Tibial nerve (tissue), 4 donors: ENCODE data around the gene RTL10. TPM values are rescaled to one million over a fixed set of nuclear protein-coding genes. Genes with fewer than 3 reads are reported as not detected.
A peak's percentile ranks its signal among the peaks of the same experiment; 100 is the strongest.

Experiments
- DNase-seq, 2 donors: peaks; one replicate each; pipeline ENCODE4 v3.0.0-alpha.2; 2019; ENCODE audit warnings: low spot score in 2 of 2
- H3K27ac ChIP-seq, 4 donors: fragments of 200-600 bp; sonication (generic) in 3 of 4; one replicate each; pipeline ENCODE4 v1.5.1; 2017 to 2019; ENCODE audit warnings: mild to moderate bottlenecking in 1 of 4
- H3K27me3 ChIP-seq, 2 donors: fragments of 200-600 bp; sonication (generic) in 1 of 2; one replicate each; pipeline versions ENCODE4 v1.5.1 to v1.6.0; 2017 to 2019
- H3K36me3 ChIP-seq, 3 donors: fragments of 200-600 bp; sonication (generic); one replicate each; pipeline ENCODE4 v1.5.1; 2018 to 2019
- H3K4me1 ChIP-seq, 4 donors: fragments of 200-600 bp; sonication (generic) in 3 of 4; one replicate each; pipeline ENCODE4 v1.5.1; 2017 to 2019
- H3K4me3 ChIP-seq, 4 donors: fragments of 200-600 bp; sonication (generic) in 3 of 4; one replicate each; pipeline ENCODE4 v1.5.1; 2017 to 2019; ENCODE audit warnings: mild to moderate bottlenecking in 1 of 4, moderate library complexity in 1 of 4
- H3K9me3 ChIP-seq, 4 donors: fragments of 200-600 bp; sonication (generic) in 3 of 4; one replicate each; pipeline ENCODE4 v1.5.1; 2017 to 2019
- EP300 ChIP-seq, 2 donors: sonication (generic); formaldehyde crosslinking; IDR thresholded peaks; one replicate each; pipeline ENCODE4 v1.6.1; 2017; ENCODE audit warnings: antibody characterized with exemption in 2 of 2, mild to moderate bottlenecking in 1 of 2
- POLR2A ChIP-seq, 2 donors: fragments of 450-650 bp; IDR thresholded peaks; one replicate each; pipeline ENCODE4 v1.6.1; 2017; ENCODE audit warnings: antibody characterized with exemption in 2 of 2, mild to moderate bottlenecking in 2 of 2, moderate library complexity in 2 of 2
- WGBS, 2 donors: methylation state at CpG; one replicate each; pipeline ENCODE4 v1.1.5; 2018; 5-methylcytosine and 5-hydroxymethylcytosine counted together
- total RNA-seq, 4 donors: library from RNA; depleted of rRNA; stranded (reverse); fragments of >200 nt; gene quantifications; one replicate each; pipeline ENCODE4 v1.1.0, GENCODE V29; 2016
- TF ChIP-seq, protein P1 (sequence below), 5 experiments: fragments of 200-600 bp in 3 of 5; fragments of 450-650 bp in 2 of 5; sonication (generic) in 3 of 5; IDR thresholded peaks; one replicate each; pipeline ENCODE4 v1.5.1; 2016 to 2019; ENCODE audit warnings: antibody characterized with exemption in 5 of 5, mild to moderate bottlenecking in 3 of 5, moderate library complexity in 2 of 5

RTL10 gene
- total RNA-seq, 4 donors from 2014 or later: 10.2 to 13.3 (median 11.4) TPM

DNA sequence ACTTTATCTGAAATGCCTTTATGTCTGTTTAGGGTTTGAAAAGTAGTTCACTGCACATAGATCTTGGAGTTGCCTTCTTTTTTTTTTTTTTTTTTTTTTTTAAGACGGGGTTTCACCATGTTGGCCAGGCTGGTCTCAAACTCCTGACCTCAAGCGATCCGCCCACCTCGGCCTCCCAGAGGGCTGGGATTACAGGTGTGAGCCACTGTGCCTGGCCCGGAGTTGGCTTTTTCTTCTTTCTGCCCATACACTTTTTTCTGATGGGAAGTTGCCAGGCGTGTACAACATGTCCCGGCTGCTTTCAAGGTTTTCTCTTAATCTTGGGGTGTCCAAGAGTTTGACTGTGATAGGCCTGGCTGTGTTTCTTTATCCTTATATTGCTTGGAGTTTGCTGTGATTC, 12.9 kb upstream of the RTL10 start:
- WGBS, 2 donors: 89 to 94% methylated on average over 7 of the region's 7 CpGs
- no peak overlapping the region for H3K4me3 ChIP-seq

DNA sequence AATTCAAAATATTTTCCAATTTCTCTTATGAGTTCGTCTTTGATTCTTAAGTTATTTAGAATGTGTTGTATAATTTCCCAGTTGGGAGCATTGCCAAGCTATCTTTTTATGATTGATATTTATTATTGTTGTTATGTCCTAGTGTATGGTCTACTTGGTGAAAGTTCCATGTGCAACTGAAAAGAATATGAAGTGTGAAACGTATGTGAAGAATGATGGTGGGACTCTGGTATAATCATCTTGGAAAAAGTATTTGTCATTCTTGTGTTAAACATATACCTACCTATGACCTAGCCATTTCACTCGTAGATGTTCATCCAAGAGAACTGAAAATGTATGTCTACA, 12.0 kb upstream of the RTL10 start:
- TF ChIP-seq POLR2A (IDR thresholded peaks at IDR 0.05) (no peak), EP300 (IDR thresholded peaks at IDR 0.05) (no peak)
- TF ChIP-seq, protein P1, sequence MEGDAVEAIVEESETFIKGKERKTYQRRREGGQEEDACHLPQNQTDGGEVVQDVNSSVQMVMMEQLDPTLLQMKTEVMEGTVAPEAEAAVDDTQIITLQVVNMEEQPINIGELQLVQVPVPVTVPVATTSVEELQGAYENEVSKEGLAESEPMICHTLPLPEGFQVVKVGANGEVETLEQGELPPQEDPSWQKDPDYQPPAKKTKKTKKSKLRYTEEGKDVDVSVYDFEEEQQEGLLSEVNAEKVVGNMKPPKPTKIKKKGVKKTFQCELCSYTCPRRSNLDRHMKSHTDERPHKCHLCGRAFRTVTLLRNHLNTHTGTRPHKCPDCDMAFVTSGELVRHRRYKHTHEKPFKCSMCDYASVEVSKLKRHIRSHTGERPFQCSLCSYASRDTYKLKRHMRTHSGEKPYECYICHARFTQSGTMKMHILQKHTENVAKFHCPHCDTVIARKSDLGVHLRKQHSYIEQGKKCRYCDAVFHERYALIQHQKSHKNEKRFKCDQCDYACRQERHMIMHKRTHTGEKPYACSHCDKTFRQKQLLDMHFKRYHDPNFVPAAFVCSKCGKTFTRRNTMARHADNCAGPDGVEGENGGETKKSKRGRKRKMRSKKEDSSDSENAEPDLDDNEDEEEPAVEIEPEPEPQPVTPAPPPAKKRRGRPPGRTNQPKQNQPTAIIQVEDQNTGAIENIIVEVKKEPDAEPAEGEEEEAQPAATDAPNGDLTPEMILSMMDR (IDR thresholded peaks at IDR 0.05): no peak
- Histone ChIP-seq H3K4me1 (peaks cover 0 to 44% (median 8%) of the 10 kb centered on the region in 4 donors), H3K27me3 (no peaks in the 10 kb centered on the region), H3K9me3 (no peaks in the 10 kb centered on the region), H3K27ac (no peak overlapping the region), H3K4me3 (no peak overlapping the region), H3K36me3 (no peaks in the 10 kb centered on the region)
- 93 to 94% methylated on average over 3 of the region's 3 CpGs for WGBS, 2 donors
- no peak for DNase-seq

More for the DNA sequence above, 12.9 kb upstream of the RTL10 start:
- no peak for TF ChIP-seq EP300 (IDR thresholded peaks at IDR 0.05)
- TF ChIP-seq, protein P1 (IDR thresholded peaks at IDR 0.05): no peak
- TF ChIP-seq POLR2A (IDR thresholded peaks at IDR 0.05): no peak
- Histone ChIP-seq H3K36me3 (no peaks in the 10 kb centered on the region), H3K27ac (no peak overlapping the region), H3K4me1 (peaks cover 0 to 47% (median 8%) of the 10 kb centered on the region in 4 donors), H3K9me3 (no peaks in the 10 kb centered on the region), H3K27me3 (no peaks in the 10 kb centered on the region)
- DNase-seq: peak in 1 of 2 donors; percentile 3

- Histone ChIP-seq H3K27me3 (no peaks in the 10 kb centered on the region), H3K27ac (peak overlapping the region in 1 of 4 donors; percentile 45), H3K4me1 (peaks cover 0 to 30% (median 8%) of the 10 kb centered on the region in 4 donors), H3K4me3 (no peak overlapping the region), H3K9me3 (no peaks in the 10 kb centered on the region), H3K36me3 (no peaks in the 10 kb centered on the region)
- WGBS, 2 donors: 59 to 65% methylated on average over 12 of the region's 12 CpGs
- TF ChIP-seq EP300 (IDR thresholded peaks at IDR 0.05): peak in 1 of 2 donors; percentile 42
- TF ChIP-seq, protein P1 (IDR thresholded peaks at IDR 0.05): no peak
- DNase-seq: no peak
Measured at GRCh38 chr22:19865141-19865829, 10.6 kb upstream of the RTL10 start.

- Histone ChIP-seq H3K36me3 (no peaks in the 10 kb centered on the region), H3K4me1 (peaks cover 0 to 23% (median 4%) of the 10 kb centered on the region in 4 donors), H3K9me3 (no peaks in the 10 kb centered on the region), H3K27ac (peak overlapping the region in 1 of 4 donors; percentile 45), H3K27me3 (no peaks in the 10 kb centered on the region), H3K4me3 (no peak overlapping the region)
- WGBS, 2 donors: 88 to 90% methylated on average over 5 of the region's 5 CpGs
- TF ChIP-seq POLR2A (IDR thresholded peaks at IDR 0.05) (no peak), EP300 (IDR thresholded peaks at IDR 0.05) (no peak)
- TF ChIP-seq, protein P1 (IDR thresholded peaks at IDR 0.05): no peak
- no peak for DNase-seq
Measured at GRCh38 chr22:19864538-19865106, 9.9 kb upstream of the RTL10 start.

- no peaks in the 10 kb centered on the region for H3K27me3 ChIP-seq
- TF ChIP-seq, protein P1 (IDR thresholded peaks at IDR 0.05): no peak
- TF ChIP-seq POLR2A (IDR thresholded peaks at IDR 0.05): no peak
- TF ChIP-seq EP300 (IDR thresholded peaks at IDR 0.05): no peak
- DNase-seq: no peak
- H3K4me1 ChIP-seq: peaks cover 0 to 13% (median 0%) of the 10 kb centered on the region in 4 donors
- no peak overlapping the region for H3K4me3 ChIP-seq
- WGBS, 2 donors: 82 to 92% methylated on average over 5 of the region's 5 CpGs
- H3K36me3 ChIP-seq: no peaks in the 10 kb centered on the region
- H3K27ac ChIP-seq: no peak overlapping the region
- no peaks in the 10 kb centered on the region for H3K9me3 ChIP-seq
Measured at GRCh38 chr22:19863571-19863970, 8.9 kb upstream of the RTL10 start.
